Central memory CD8-positive, alpha-beta T cell (primary cell): ENCODE results near the gene SELENOT.
A peak's percentile ranks its signal among the peaks of the same experiment; 100 is the strongest.

ENCODE experiments used
- ATAC-seq: fragments of 150-1000 bp; cut with Tn5 transposase; replicated peaks from 2 replicates; pipeline ENCODE4 v1.10.0; 2022; ENCODE audit warnings: mild to moderate bottlenecking, moderate FRiP score, moderate number of reproducible peaks; ENCODE audit not compliant: poor library complexity, severe bottlenecking; ENCODE audit errors: extremely low read depth
- DNase-seq, 2 donors: peaks; one replicate each; pipeline ENCODE4 v3.0.0; 2021; ENCODE audit warnings: low spot score in 2 of 2
- H3K27ac Mint-ChIP-seq: one replicate; pipeline ENCODE4 v1.8.0; 2022; ENCODE audit warnings: low read depth, mild to moderate bottlenecking, moderate library complexity, mixed read lengths
- H3K27me3 Mint-ChIP-seq: one replicate; pipeline ENCODE4 v1.8.0; 2022; ENCODE audit warnings: mixed read lengths
- H3K36me3 Mint-ChIP-seq: one replicate; pipeline ENCODE4 v1.8.0; 2022; ENCODE audit warnings: mild to moderate bottlenecking, moderate library complexity, mixed read lengths; ENCODE audit not compliant: insufficient read depth
- H3K4me1 Mint-ChIP-seq: one replicate; pipeline ENCODE4 v1.8.0; 2022; ENCODE audit warnings: mixed read lengths
- H3K4me3 Mint-ChIP-seq: one replicate; pipeline ENCODE4 v1.8.0; 2022; ENCODE audit warnings: mild to moderate bottlenecking, moderate library complexity, mixed read lengths
- H3K9me3 Mint-ChIP-seq: one replicate; pipeline ENCODE4 v1.8.0; 2022; ENCODE audit warnings: mixed read lengths

SELENOT gene, protein sequence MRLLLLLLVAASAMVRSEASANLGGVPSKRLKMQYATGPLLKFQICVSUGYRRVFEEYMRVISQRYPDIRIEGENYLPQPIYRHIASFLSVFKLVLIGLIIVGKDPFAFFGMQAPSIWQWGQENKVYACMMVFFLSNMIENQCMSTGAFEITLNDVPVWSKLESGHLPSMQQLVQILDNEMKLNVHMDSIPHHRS

DNA sequence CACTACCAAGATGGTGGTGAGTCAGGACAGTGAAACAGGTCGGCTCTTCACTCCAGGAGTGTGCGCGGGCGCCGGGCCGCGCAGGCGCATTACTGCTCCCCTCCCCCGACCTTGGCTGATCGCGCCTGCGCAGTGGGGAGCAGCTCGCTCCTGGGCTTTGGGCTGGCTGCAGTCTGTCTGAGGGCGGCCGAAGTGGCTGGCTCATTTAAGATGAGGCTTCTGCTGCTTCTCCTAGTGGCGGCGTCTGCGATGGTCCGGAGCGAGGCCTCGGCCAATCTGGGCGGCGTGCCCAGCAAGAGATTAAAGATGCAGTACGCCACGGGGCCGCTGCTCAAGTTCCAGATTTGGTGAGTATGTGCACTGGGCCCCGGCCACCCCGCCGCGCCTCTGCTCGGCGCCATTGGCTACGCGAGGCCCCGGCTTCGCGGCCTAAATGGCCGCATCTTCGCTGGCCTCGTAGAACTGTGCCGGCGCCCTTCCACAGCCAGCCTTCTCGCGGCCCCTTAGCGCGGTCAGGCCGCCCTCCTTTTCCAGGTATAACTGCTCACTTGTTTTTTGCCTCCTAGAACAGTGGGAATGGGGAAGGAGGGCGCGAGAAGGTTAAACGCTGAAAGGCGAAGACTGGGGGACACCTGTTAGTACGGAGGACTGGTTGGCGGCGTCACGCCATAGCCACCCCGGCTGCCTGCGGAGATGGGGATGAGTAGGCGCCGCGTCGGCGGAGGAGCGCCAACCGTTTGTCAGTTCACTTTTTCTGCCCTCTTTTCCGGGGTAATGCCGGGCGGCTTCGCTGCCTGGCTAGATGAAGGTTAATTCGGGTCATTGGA is at the start of gene SELENOT:
Gene SELENOT, plus strand, starts transcription at position 169 of the 827 bp plus-strand sequence. Its CDS starts 42 bp downstream, at position 211.
- DNase-seq: peak; percentile 91 to 92
- Mint-ChIP-seq H3K27ac (peak within 1 kb of the TSS; percentile 99), H3K4me3 (peak within 1 kb of the TSS; percentile 99), H3K27me3 (no peaks in the 10 kb centered on the region), H3K9me3 (no peaks in the 10 kb centered on the region), H3K4me1 (peaks cover 69% of the 10 kb centered on the region), H3K36me3 (peaks cover 34% of the 10 kb centered on the region)
- ATAC-seq: peak; percentile 87

DNA sequence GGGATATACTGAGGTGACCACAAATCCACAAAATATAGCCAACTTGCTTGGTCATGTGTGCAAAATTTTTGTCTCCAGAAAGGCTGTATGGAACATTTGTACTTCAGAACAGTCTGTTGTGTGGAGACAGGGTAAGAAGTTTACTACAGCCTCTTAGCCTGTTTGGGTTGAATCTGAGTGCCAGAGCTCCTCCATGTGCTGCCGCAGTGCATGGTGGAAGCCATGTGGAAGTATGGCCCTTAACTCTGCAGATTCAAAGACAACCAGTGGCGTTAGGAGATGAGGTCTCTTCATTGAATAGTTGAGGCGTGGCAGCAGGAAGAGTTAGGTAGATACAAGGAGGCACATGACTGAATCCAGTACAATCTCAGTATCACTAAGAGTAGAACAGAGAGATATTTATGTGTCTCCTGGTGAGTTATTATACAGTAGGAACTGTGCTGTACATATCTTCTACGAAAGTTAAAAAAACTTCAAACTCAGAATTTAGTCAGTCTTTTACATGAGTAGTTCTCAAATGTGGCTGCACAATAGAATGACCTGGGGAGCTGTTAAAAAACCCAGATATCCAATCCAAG is 47.2 kb upstream of the SELENOT start:
- DNase-seq (no peak), ATAC-seq (no peak)
- H3K36me3 Mint-ChIP-seq: peaks cover 49% of the 10 kb centered on the region
- H3K4me3 Mint-ChIP-seq: no peak overlapping the region
- peaks cover 36% of the 10 kb centered on the region for H3K4me1 Mint-ChIP-seq
- no peaks in the 10 kb centered on the region for H3K27me3 Mint-ChIP-seq
- H3K27ac Mint-ChIP-seq: no peak overlapping the region
- no peaks in the 10 kb centered on the region for H3K9me3 Mint-ChIP-seq

DNA sequence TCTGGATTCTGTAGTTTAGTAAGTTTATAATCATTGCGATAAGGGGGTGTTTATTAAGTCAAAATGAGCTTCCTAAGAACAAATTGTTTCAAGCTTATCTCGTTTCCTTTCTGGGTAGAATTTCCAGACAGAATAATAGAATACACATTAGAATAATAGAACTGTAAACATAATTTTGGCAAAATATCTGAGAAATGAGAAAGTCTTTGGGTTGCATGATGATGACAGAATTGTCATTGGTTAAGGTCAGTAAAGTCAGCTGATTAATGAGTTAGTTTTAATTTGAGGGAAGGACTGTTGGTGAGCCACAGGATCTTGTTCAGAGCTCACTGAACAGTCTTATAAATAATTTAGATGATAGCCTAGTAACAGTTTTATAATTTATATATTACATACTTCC is 46.3 kb upstream of the SELENOT start:
- peaks cover 33% of the 10 kb centered on the region for H3K4me1 Mint-ChIP-seq
- H3K36me3 Mint-ChIP-seq: peaks cover 47% of the 10 kb centered on the region
- ATAC-seq (no peak), DNase-seq (no peak)
- no peak overlapping the region for H3K27ac Mint-ChIP-seq
- no peaks in the 10 kb centered on the region for H3K9me3 Mint-ChIP-seq
- H3K4me3 Mint-ChIP-seq: no peak overlapping the region
- no peaks in the 10 kb centered on the region for H3K27me3 Mint-ChIP-seq

DNA sequence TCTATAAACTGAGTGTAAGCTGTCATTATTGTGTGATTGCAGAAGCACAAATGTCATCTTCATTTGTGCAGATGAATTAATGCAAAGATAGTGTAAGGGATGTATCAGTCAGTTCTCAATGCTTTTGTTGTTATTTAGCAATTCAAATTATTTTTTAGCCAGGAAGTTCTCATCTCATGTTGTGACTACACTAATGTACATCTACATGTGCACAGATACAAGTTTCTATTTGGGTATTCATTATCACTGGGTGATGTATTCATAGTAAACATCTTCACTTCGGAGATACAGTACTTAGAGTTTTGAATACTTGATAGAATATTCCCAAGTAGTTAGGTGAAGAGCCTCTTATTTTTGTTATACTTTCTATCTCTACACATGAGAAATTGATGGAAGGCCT is 45.4 kb upstream of the SELENOT start:
- Mint-ChIP-seq H3K9me3 (no peaks in the 10 kb centered on the region), H3K36me3 (peaks cover 45% of the 10 kb centered on the region), H3K27me3 (no peaks in the 10 kb centered on the region), H3K4me1 (peaks cover 30% of the 10 kb centered on the region), H3K27ac (no peak overlapping the region), H3K4me3 (no peak overlapping the region)
- DNase-seq (no peak), ATAC-seq (no peak)

DNA sequence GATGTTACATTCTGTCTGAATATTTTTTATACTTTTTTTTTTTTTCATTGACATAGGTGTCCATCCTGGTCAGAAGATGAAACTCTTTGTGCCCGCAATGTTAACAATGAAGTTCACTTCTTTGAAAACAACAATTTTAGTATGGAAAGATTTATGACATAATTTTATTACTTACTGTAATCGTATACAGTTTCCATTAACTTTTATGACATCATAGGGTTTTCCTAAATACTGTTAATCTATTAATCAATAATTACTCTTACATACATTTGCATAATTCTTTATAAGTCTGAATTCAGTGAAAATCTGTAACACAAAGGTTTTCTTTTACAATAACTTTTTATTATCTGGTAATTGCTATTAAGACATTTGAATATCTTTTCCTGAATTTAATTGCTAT is 38.9 kb upstream of the SELENOT start:
- no peak for DNase-seq
- no peak overlapping the region for H3K27ac Mint-ChIP-seq
- no peak overlapping the region for H3K4me3 Mint-ChIP-seq
- no peak for ATAC-seq
- H3K27me3 Mint-ChIP-seq: no peaks in the 10 kb centered on the region
- no peaks in the 10 kb centered on the region for H3K9me3 Mint-ChIP-seq
- H3K4me1 Mint-ChIP-seq: peaks cover 8% of the 10 kb centered on the region
- H3K36me3 Mint-ChIP-seq: peaks cover 42% of the 10 kb centered on the region

DNA sequence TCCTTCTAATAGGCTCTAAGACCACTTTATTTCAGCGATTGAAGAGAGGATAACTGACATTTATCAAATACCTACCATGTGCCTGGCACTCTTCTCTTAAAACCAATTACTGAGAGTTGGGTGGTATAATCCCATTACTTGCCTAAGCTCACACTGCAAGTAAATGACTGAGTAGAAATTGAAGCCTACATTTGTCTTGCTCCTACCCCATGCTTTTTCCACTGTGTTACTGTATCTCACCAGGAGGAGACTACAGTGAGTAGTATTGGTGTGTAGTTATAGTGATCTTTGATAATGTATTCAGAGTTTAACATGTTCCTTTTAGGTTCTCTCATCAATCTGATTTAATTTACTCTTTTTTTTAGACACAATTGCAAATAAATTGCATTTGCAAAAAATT is 35.8 kb upstream of the SELENOT start:
- Mint-ChIP-seq H3K9me3 (no peaks in the 10 kb centered on the region), H3K27ac (no peak overlapping the region), H3K27me3 (no peaks in the 10 kb centered on the region), H3K4me3 (no peak overlapping the region), H3K36me3 (peaks cover 57% of the 10 kb centered on the region), H3K4me1 (no peaks in the 10 kb centered on the region)
- ATAC-seq (no peak), DNase-seq (no peak)

DNA sequence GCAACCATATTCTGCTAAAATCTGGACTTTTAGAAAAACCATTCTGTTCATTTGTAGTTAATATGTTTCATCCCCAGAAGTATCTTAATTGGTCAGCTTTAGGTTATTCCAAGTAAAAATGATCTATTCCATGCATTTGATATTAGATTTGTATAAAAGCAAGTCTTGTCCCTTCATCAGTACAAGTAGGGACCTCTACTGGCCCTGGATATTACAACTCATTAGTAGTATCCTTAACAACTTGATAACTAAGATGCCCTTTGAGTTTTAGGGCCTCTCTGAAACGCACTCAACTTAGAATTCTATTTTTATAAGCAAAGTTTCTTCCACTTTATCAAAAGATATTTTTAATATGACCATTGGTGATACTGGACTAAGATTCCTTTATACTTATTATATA is 25.3 kb upstream of the SELENOT start:
- H3K9me3 Mint-ChIP-seq: no peaks in the 10 kb centered on the region
- no peak overlapping the region for H3K27ac Mint-ChIP-seq
- ATAC-seq: no peak
- peaks cover 59% of the 10 kb centered on the region for H3K36me3 Mint-ChIP-seq
- H3K27me3 Mint-ChIP-seq: no peaks in the 10 kb centered on the region
- no peak for DNase-seq
- H3K4me3 Mint-ChIP-seq: no peak overlapping the region
- H3K4me1 Mint-ChIP-seq: peaks cover 5% of the 10 kb centered on the region

DNA sequence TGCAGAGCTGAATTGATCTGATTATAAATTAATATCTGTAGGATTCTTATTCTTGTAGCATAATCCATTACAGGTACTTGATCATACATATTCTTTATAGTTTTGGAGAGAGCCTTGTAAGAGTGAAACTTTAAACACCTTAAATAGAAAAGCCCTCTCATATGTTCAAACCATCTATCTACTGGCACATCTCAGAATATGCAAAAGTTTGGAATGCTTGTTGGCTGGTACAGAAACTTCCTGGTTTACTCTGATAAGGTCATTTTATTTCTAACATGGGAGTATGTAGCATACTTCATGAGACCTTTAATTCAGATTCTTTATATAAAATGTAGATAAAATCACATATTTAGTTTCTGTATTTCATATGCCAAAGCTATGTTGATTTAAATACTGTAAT is 21.9 kb upstream of the SELENOT start:
- Mint-ChIP-seq H3K36me3 (peaks cover 49% of the 10 kb centered on the region), H3K4me3 (no peak overlapping the region), H3K27ac (no peak overlapping the region), H3K9me3 (no peaks in the 10 kb centered on the region), H3K4me1 (peaks cover 5% of the 10 kb centered on the region), H3K27me3 (no peaks in the 10 kb centered on the region)
- no peak for ATAC-seq
- no peak for DNase-seq

DNA sequence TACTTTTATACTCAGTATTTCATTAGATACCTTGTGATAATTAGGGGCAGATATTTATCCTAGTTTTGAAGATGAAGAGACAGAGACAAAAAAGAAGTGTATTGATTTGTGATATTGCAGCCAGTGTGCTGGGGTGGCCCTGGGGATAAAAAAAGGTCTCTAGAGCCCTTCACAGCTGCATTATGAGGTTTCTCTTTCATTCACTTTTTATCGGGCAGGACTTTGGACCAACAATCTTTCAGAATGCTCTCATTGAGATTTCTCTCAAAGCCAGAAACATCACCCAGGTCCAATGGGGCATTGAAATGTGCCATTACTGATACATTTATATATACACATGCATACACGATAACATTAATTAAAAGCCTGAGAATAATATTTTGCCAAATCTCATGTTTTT is 20.5 kb upstream of the SELENOT start:
- no peaks in the 10 kb centered on the region for H3K9me3 Mint-ChIP-seq
- no peaks in the 10 kb centered on the region for H3K4me1 Mint-ChIP-seq
- no peak overlapping the region for H3K27ac Mint-ChIP-seq
- H3K4me3 Mint-ChIP-seq: no peak overlapping the region
- peaks cover 40% of the 10 kb centered on the region for H3K36me3 Mint-ChIP-seq
- no peaks in the 10 kb centered on the region for H3K27me3 Mint-ChIP-seq
- ATAC-seq (no peak), DNase-seq (no peak)

DNA sequence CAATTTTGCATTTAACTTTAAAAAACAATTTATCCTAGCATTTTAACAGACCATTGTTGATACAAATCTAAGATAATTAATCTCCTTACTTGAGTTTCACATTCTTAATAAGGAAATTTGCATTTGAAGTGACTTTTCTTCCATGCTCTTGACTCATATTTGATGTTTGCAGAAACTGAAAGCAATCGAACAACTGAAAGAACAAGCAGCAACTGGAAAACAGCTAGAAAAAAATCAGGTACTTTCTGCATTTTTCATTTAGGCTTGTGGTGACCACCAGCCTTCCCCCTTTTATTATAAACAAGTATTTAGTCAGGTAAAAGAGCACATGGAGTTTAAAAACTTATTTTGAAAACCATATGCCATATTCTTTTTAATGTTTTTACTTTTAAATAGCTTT is 20.1 kb upstream of the SELENOT start:
- no peaks in the 10 kb centered on the region for H3K9me3 Mint-ChIP-seq
- H3K27me3 Mint-ChIP-seq: no peaks in the 10 kb centered on the region
- no peaks in the 10 kb centered on the region for H3K4me1 Mint-ChIP-seq
- no peak overlapping the region for H3K27ac Mint-ChIP-seq
- H3K4me3 Mint-ChIP-seq: no peak overlapping the region
- H3K36me3 Mint-ChIP-seq: peaks cover 38% of the 10 kb centered on the region
- no peak for ATAC-seq
- no peak for DNase-seq

DNA sequence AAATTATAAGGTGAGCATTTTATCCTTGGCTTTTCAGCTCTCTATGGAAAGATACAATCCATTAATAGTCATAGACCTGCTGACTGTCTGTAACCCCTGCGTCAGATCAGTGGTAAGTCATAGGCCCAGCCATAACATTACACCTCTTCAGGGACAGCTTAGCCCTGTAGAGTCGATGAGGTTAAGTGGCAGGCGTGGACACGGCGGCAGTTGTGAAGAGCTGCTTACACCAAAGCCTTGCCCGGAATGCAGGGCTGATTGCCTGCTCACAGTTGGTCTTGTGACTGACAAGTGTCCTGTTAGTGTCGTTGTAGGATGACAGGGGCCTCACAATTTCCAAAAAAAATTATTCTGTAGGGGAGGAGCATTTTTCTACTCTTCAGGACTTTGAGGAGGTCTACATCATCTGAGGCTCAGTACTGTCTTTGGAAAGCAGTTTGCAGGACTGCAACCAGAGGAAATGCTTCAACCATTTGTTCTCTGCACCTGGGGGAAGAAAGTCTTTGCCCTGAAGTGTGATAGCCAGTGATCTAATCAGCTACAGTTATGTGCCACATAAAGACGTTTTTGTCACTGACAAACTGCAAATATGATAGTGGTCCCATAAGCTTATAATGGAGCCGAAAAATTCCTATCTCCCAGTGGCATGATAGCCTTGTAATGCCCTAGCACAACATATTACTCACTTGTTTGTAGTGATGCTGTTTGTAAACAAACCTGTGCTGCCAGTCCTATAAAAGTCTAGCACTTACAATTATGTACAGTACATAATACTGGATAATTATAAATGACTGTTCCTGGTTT is 14.9 kb upstream of the SELENOT start:
- Mint-ChIP-seq H3K9me3 (no peaks in the 10 kb centered on the region), H3K27ac (no peak overlapping the region), H3K36me3 (peaks cover 10% of the 10 kb centered on the region), H3K27me3 (no peaks in the 10 kb centered on the region), H3K4me1 (peaks cover 4% of the 10 kb centered on the region), H3K4me3 (no peak overlapping the region)
- ATAC-seq: no peak
- no peak for DNase-seq

DNA sequence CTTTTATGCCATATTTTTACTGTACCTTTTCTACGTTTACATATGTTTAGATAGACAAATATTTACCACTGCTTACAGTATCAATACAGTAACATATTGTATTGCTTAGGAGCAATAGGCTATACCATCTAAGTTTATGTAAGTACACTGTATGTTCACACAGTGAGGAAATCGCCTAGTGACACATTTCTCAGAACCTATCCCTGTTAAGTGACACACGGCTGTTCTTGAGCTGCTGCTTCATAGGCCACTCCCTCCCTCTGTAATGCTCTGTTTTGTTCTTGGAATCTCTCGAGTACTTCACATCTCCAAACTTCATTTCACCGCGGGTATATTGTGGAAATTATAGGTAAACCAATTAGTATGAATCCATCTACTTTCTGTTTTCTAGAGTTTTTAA is 13.4 kb upstream of the SELENOT start:
- Mint-ChIP-seq H3K36me3 (peaks cover 7% of the 10 kb centered on the region), H3K27me3 (no peaks in the 10 kb centered on the region), H3K4me1 (peaks cover 4% of the 10 kb centered on the region), H3K4me3 (no peak overlapping the region), H3K27ac (no peak overlapping the region), H3K9me3 (no peaks in the 10 kb centered on the region)
- ATAC-seq (no peak), DNase-seq (no peak)
